ENCODE results near the gene GPHN.

GRCh38 chr14:66884149-66884548 is 376.2 kb downstream of the GPHN start:
- no peak for TF ChIP-seq CTCF (conservative IDR thresholded peaks at IDR 0.05; ENCODE audit: low read depth, low read length)
- TF ChIP-seq CEBPB (IDR thresholded peaks at IDR 0.05; ENCODE audit: low read depth, low read length), result no peak
- no peak for TF ChIP-seq SMC3 (IDR thresholded peaks at IDR 0.05; ENCODE audit: low read depth, low read length)
- TF ChIP-seq POLR2A (IDR thresholded peaks at IDR 0.05; ENCODE audit: low read depth, low read length), result no peak
- TF ChIP-seq MXI1 (IDR thresholded peaks at IDR 0.05; ENCODE audit: borderline replicate concordance, low read depth, low read length), result no peak
- no peak for TF ChIP-seq MAFK (IDR thresholded peaks at IDR 0.05; ENCODE audit: low read depth, low read length)
- TF ChIP-seq FOS (IDR thresholded peaks at IDR 0.05; ENCODE audit: low read depth, low read length), result no peak
- no peak for TF ChIP-seq RCOR1 (IDR thresholded peaks at IDR 0.05; ENCODE audit: insufficient replicate concordance, low read length)
- TF ChIP-seq BHLHE40 (IDR thresholded peaks at IDR 0.05; ENCODE audit: low read depth, low read length), result no peak
- TF ChIP-seq ELK1 (IDR thresholded peaks at IDR 0.05; ENCODE audit: borderline replicate concordance, low read depth, low read length), result no peak
